Placental epithelial cell (primary cell): ENCODE results near the gene ANKRD37. TPM values are rescaled to one million over a fixed set of nuclear protein-coding genes. Genes with fewer than 3 reads are reported as not detected.

Experiments
- small RNA-seq: library from RNA; depleted of rRNA; stranded (forward); fragments of <200 nt; gene quantifications from one replicate; pipeline ENCODE3, GENCODE V24; 2012
- total RNA-seq: library from RNA; depleted of rRNA; stranded (reverse); fragments of >200 nt; gene quantifications from 2 replicates; pipeline ENCODE4 v1.2.3, GENCODE V29; 2012

The ANKRD37 gene
- 15.7 and 26.5 TPM in 2 replicates for total RNA-seq

GRCh38 chr4:185396724-185397385 is at the start of gene ANKRD37:
Gene ANKRD37 (plus strand): TSS chr4:185396841. CDS start chr4:185396924, 83 bp downstream.

GRCh38 chr4:185395238-185395955 is 1.2 kb upstream of the ANKRD37 start, which contains the start of gene LRP2BP:
Gene LRP2BP (minus strand): TSS chr4:185395924. CDS start chr4:185378186, 17,738 bp downstream.

GRCh38 chr4:185425647-185426352 is 29.2 kb downstream of the ANKRD37 start, which contains the start of gene UFSP2:
Gene UFSP2 (minus strand): TSS chr4:185425964. CDS start chr4:185425868, 96 bp downstream.

Small RNAs within 50 kb of the gene (small RNA-seq; reads per million reads assigned to genes)
- gene RF00019: not detected

Other genes starting within 250 kb of the ANKRD37 start
- 16.5 and 22.0 TPM in 2 replicates for gene CFAP97, start 192.8 kb upstream of the ANKRD37 start, total RNA-seq
- 32.2 and 43.2 TPM in 2 replicates for gene SNX25, start 187.2 kb upstream of the ANKRD37 start, total RNA-seq
- 0.98 and 1.2 TPM in 2 replicates for gene LRP2BP, start 917 bp upstream of the ANKRD37 start, total RNA-seq
- gene UFSP2, start 29.1 kb downstream of the ANKRD37 start, total RNA-seq: 31.3 and 36.9 TPM in 2 replicates
- 0.11 and 0.39 TPM in 2 replicates for gene CCDC110, start 74.9 kb downstream of the ANKRD37 start, total RNA-seq
- not detected in 2 replicates for gene PDLIM3, start 138.7 kb downstream of the ANKRD37 start, total RNA-seq